Trophoblast cell (in vitro differentiated cells and primary cell): ENCODE results near the gene CYP24A1.

Experiments
- DNase-seq, 2 donors: peaks; one replicate each; pipeline ENCODE4 v3.0.0-alpha.2; 2016
- H2AFZ ChIP-seq: 2 replicates; pipeline ENCODE4 v1.6.1; 2013; ENCODE audit warnings: low read length, moderate library complexity, mild to moderate bottlenecking; ENCODE audit not compliant: insufficient read depth, poor library complexity
- H2AK5ac ChIP-seq: 2 replicates; pipeline ENCODE4 v1.6.1; 2013; ENCODE audit warnings: mild to moderate bottlenecking, low read length
- H2BK120ac ChIP-seq: 2 replicates; pipeline ENCODE4 v1.6.1; 2013; ENCODE audit warnings: low read length, mild to moderate bottlenecking, moderate library complexity; ENCODE audit not compliant: insufficient read depth, poor library complexity
- H2BK12ac ChIP-seq: 2 replicates; pipeline ENCODE4 v1.6.1; 2013; ENCODE audit warnings: mild to moderate bottlenecking, low read length, moderate library complexity
- H2BK5ac ChIP-seq: 2 replicates; pipeline ENCODE4 v1.6.1; 2013; ENCODE audit warnings: low read length, low read depth, moderate library complexity, mild to moderate bottlenecking; ENCODE audit not compliant: poor library complexity
- H3K14ac ChIP-seq: 2 replicates; pipeline ENCODE4 v1.6.1; 2013; ENCODE audit warnings: mild to moderate bottlenecking, low read length
- H3K18ac ChIP-seq: 2 replicates; pipeline ENCODE4 v1.6.1; 2013; ENCODE audit warnings: mild to moderate bottlenecking, low read length
- H3K23ac ChIP-seq: 2 replicates; pipeline ENCODE4 v1.6.1; 2013; ENCODE audit warnings: low read length
- H3K27ac ChIP-seq: 2 replicates; pipeline ENCODE4 v1.5.1; 2013; ENCODE audit warnings: low read depth, mild to moderate bottlenecking, inconsistent platforms, low read length, moderate library complexity
- H3K27me3 ChIP-seq: 2 replicates; pipeline ENCODE4 v1.6.1; 2013; ENCODE audit warnings: inconsistent platforms, mild to moderate bottlenecking, low read length, moderate library complexity; ENCODE audit not compliant: insufficient read depth
- H3K36me3 ChIP-seq, 2 experiments: 1 replicate in 1 of 2; 2 replicates in 1 of 2; pipeline ENCODE4 v1.6.1; 2013; ENCODE audit warnings: low read length in 2 of 2, mild to moderate bottlenecking in 2 of 2, moderate library complexity in 1 of 2; ENCODE audit not compliant: insufficient read depth in 2 of 2, control insufficient read depth in 1 of 2
- H3K4ac ChIP-seq: 2 replicates; pipeline ENCODE4 v1.6.1; 2013; ENCODE audit warnings: low read depth, mild to moderate bottlenecking, low read length, moderate library complexity
- H3K4me1 ChIP-seq, 2 experiments: 1 replicate in 1 of 2; 2 replicates in 1 of 2; pipeline ENCODE4 v1.6.1; 2013; ENCODE audit warnings: low read length in 2 of 2, mild to moderate bottlenecking in 2 of 2, moderate library complexity in 1 of 2; ENCODE audit not compliant: insufficient read depth in 2 of 2, control insufficient read depth in 1 of 2
- H3K4me2 ChIP-seq: 2 replicates; pipeline ENCODE4 v1.6.1; 2013; ENCODE audit warnings: inconsistent platforms, mild to moderate bottlenecking, low read length, moderate library complexity
- H3K4me3 ChIP-seq: 2 replicates; pipeline ENCODE4 v1.5.1; 2013; ENCODE audit warnings: mild to moderate bottlenecking, low read depth, low read length, inconsistent platforms
- H3K79me1 ChIP-seq: one replicate; pipeline ENCODE4 v1.6.1; 2013; ENCODE audit warnings: low read length
- H3K79me2 ChIP-seq: 2 replicates; pipeline ENCODE4 v1.6.1; 2013; ENCODE audit warnings: low read length, mild to moderate bottlenecking; ENCODE audit not compliant: control insufficient read depth, insufficient read depth, poor library complexity
- H3K9ac ChIP-seq: 2 replicates; pipeline ENCODE4 v1.6.1; 2013; ENCODE audit warnings: mild to moderate bottlenecking, low read length
- H3K9me3 ChIP-seq: 2 replicates; pipeline ENCODE4 v1.6.1; 2013; ENCODE audit warnings: low read depth, mild to moderate bottlenecking, control low read depth, inconsistent platforms, low read length; ENCODE audit not compliant: insufficient read depth
- H4K12ac ChIP-seq: 2 replicates; pipeline ENCODE4 v1.6.1; 2013; ENCODE audit warnings: low read depth, mild to moderate bottlenecking, low read length, moderate library complexity
- H4K8ac ChIP-seq: 2 replicates; pipeline ENCODE4 v1.6.1; 2013; ENCODE audit warnings: low read depth, mild to moderate bottlenecking, low read length, moderate library complexity
- H4K91ac ChIP-seq: one replicate; pipeline ENCODE4 v1.6.1; 2013; ENCODE audit warnings: low read depth, mild to moderate bottlenecking, low read length, moderate library complexity
- WGBS: extraction: QIAGEN DNeasy Blood & Tissue Kit; methylation state at CpG from one replicate; pipeline ENCODE4 v1.1.7; 2013; ENCODE audit warnings: missing lambda C conversion rate; ENCODE audit not compliant: insufficient read length, insufficient coverage; ENCODE audit errors: extremely low coverage; 5-methylcytosine and 5-hydroxymethylcytosine counted together

The CYP24A1 gene

GRCh38 chr20:54156522-54156921 lies 17.3 kb downstream of the CYP24A1 start:
- no peak overlapping the region for H3K23ac ChIP-seq
- WGBS = no CpG with 5 or more reads among the region's 5 CpGs

GRCh38 chr20:54155736-54156317 lies 18.0 kb downstream of the CYP24A1 start:
- no peak overlapping the region for H3K4ac ChIP-seq
- no peak overlapping the region for H4K12ac ChIP-seq
- no peak overlapping the region for H2BK120ac ChIP-seq
- H4K8ac ChIP-seq = no peak overlapping the region
- H2BK12ac ChIP-seq = no peak overlapping the region
- H3K36me3 ChIP-seq = no peaks in the 10 kb centered on the region
- no peaks in the 10 kb centered on the region for H3K4me1 ChIP-seq
- no CpG with 5 or more reads among the region's 3 CpGs for WGBS
- no peak overlapping the region for H2BK5ac ChIP-seq
- H3K9ac ChIP-seq = no peak overlapping the region
- H3K18ac ChIP-seq = no peak overlapping the region
- H3K79me1 ChIP-seq = no peaks in the 10 kb centered on the region
- no peak for DNase-seq
- no peak overlapping the region for H3K4me3 ChIP-seq
- H3K79me2 ChIP-seq = no peaks in the 10 kb centered on the region
- no peak overlapping the region for H3K14ac ChIP-seq
- no peaks in the 10 kb centered on the region for H3K27me3 ChIP-seq
- no peak overlapping the region for H3K4me2 ChIP-seq
- no peak overlapping the region for H2AK5ac ChIP-seq
- H3K9me3 ChIP-seq = no peaks in the 10 kb centered on the region
- no peak overlapping the region for H3K27ac ChIP-seq
- H2AFZ ChIP-seq = no peak overlapping the region
- H3K23ac ChIP-seq = no peak overlapping the region
- no peak overlapping the region for H4K91ac ChIP-seq

More at GRCh38 chr20:54156522-54156921, 17.3 kb downstream of the CYP24A1 start:
- H3K79me2 ChIP-seq = no peaks in the 10 kb centered on the region
- no peak overlapping the region for H2AFZ ChIP-seq
- no peak overlapping the region for H3K4me2 ChIP-seq
- DNase-seq = no peak
- H3K4me1 ChIP-seq = no peaks in the 10 kb centered on the region
- no peaks in the 10 kb centered on the region for H3K9me3 ChIP-seq
- no peaks in the 10 kb centered on the region for H3K79me1 ChIP-seq
- H2BK5ac ChIP-seq = no peak overlapping the region
- H3K4me3 ChIP-seq = no peak overlapping the region
- H2BK12ac ChIP-seq = no peak overlapping the region
- no peaks in the 10 kb centered on the region for H3K36me3 ChIP-seq
- H3K14ac ChIP-seq = no peak overlapping the region
- H2BK120ac ChIP-seq = no peak overlapping the region
- no peak overlapping the region for H4K12ac ChIP-seq
- no peak overlapping the region for H4K91ac ChIP-seq
- H3K27ac ChIP-seq = no peak overlapping the region
- no peak overlapping the region for H4K8ac ChIP-seq
- H3K27me3 ChIP-seq = no peaks in the 10 kb centered on the region
- no peak overlapping the region for H3K4ac ChIP-seq
- H3K9ac ChIP-seq = no peak overlapping the region
- H2AK5ac ChIP-seq = no peak overlapping the region
- no peak overlapping the region for H3K18ac ChIP-seq

GRCh38 chr20:54154439-54154838 lies 19.3 kb downstream of the CYP24A1 start:
- no peak overlapping the region for H4K91ac ChIP-seq

GRCh38 chr20:54153847-54154246 lies 19.9 kb downstream of the CYP24A1 start:
- Histone ChIP-seq H4K8ac (no peak overlapping the region), H3K23ac (no peak overlapping the region), H3K4ac (no peak overlapping the region), H3K9ac (no peak overlapping the region), H4K12ac (no peak overlapping the region), H2AFZ (no peak overlapping the region), H3K4me1 (peaks cover 0 to 4% of the 10 kb centered on the region in 2 experiments), H3K36me3 (no peaks in the 10 kb centered on the region), H3K79me1 (no peaks in the 10 kb centered on the region), H3K18ac (no peak overlapping the region), H3K4me3 (no peak overlapping the region), H3K79me2 (no peaks in the 10 kb centered on the region), H3K27ac (no peak overlapping the region), H4K91ac (no peak overlapping the region), H2BK5ac (no peak overlapping the region), H2BK120ac (no peak overlapping the region), H3K4me2 (no peak overlapping the region), H3K27me3 (no peaks in the 10 kb centered on the region), H2BK12ac (no peak overlapping the region), H3K9me3 (no peaks in the 10 kb centered on the region), H3K14ac (no peak overlapping the region), H2AK5ac (no peak overlapping the region)
- WGBS = no CpG with 5 or more reads among the region's 1 CpG
- DNase-seq = no peak

More at GRCh38 chr20:54154439-54154838, 19.3 kb downstream of the CYP24A1 start:
- H3K4me3 ChIP-seq = no peak overlapping the region
- H2AK5ac ChIP-seq = no peak overlapping the region
- H3K4ac ChIP-seq = no peak overlapping the region
- no peak overlapping the region for H4K12ac ChIP-seq
- no peak overlapping the region for H4K8ac ChIP-seq
- H3K4me2 ChIP-seq = no peak overlapping the region
- no peaks in the 10 kb centered on the region for H3K27me3 ChIP-seq
- H3K9ac ChIP-seq = no peak overlapping the region
- no peak overlapping the region for H2BK120ac ChIP-seq
- peaks cover 0 to 2% of the 10 kb centered on the region in 2 experiments for H3K4me1 ChIP-seq
- H3K18ac ChIP-seq = no peak overlapping the region
- no peaks in the 10 kb centered on the region for H3K9me3 ChIP-seq
- no peak overlapping the region for H2AFZ ChIP-seq
- H3K14ac ChIP-seq = no peak overlapping the region
- H3K23ac ChIP-seq = no peak overlapping the region
- no CpG with 5 or more reads among the region's 2 CpGs for WGBS
- DNase-seq = no peak
- H3K79me1 ChIP-seq = no peaks in the 10 kb centered on the region
- H3K36me3 ChIP-seq = no peaks in the 10 kb centered on the region
- H2BK5ac ChIP-seq = no peak overlapping the region
- no peak overlapping the region for H2BK12ac ChIP-seq
- no peak overlapping the region for H3K27ac ChIP-seq
- no peaks in the 10 kb centered on the region for H3K79me2 ChIP-seq
